H1 (cell line): Measurements from ENCODE around the gene ABCC11. TPM values are rescaled to one million over a fixed set of nuclear protein-coding genes. Genes with fewer than 3 reads are reported as not detected.

Experiments
- CTCF ChIA-PET: fragments of 300-600 bp; sonication (Branson Sonifier 250); formaldehyde crosslinking; loops from one replicate; lab custom pipeline; 2021; ENCODE audit not compliant: partially characterized antibody; lab: Charles Lee
- POLR2A ChIA-PET: fragments of 300-600 bp; sonication (Branson Sonifier 250); formaldehyde crosslinking; loops from one replicate; lab custom pipeline; 2021; ENCODE audit warnings: inconsistent platforms; ENCODE audit not compliant: partially characterized antibody; lab: Charles Lee
- DNase-seq, 2 experiments: peaks; one replicate each; pipeline versions ENCODE4 v3.0.0 to v3.0.0-alpha.2; 2010 to 2022; ENCODE audit warnings: low spot score in 2 of 2, low read depth in 1 of 2, mixed read lengths in 1 of 2
- FAIRE-seq: peaks from 2 replicates; lab custom pipeline; 2011; peaks lifted over from hg19 to GRCh38; lab: Jason Lieb, UNC
- H2AFZ ChIP-seq: 2 replicates; pipeline ENCODE4 v1.8.1; 2012; ENCODE audit warnings: low read length, inconsistent platforms
- H2AK5ac ChIP-seq: 2 replicates; pipeline ENCODE4 v1.6.1; 2013; ENCODE audit warnings: low read depth, low read length
- H2BK120ac ChIP-seq: replicated peaks from 2 replicates; pipeline ENCODE3; 2013; ENCODE audit warnings: low read depth, low read length, inconsistent platforms
- H2BK12ac ChIP-seq: 2 replicates; pipeline ENCODE4 v1.6.1; 2013; ENCODE audit warnings: low read depth, low read length
- H2BK15ac ChIP-seq: 2 replicates; pipeline ENCODE4 v1.6.1; 2013; ENCODE audit warnings: low read length
- H2BK20ac ChIP-seq: 2 replicates; pipeline ENCODE4 v1.6.1; 2013; ENCODE audit warnings: low read length
- H2BK5ac ChIP-seq: 2 replicates; pipeline ENCODE4 v1.6.1; 2013; ENCODE audit warnings: low read depth, low read length
- H3K14ac ChIP-seq: 2 replicates; pipeline ENCODE4 v1.6.1; 2013; ENCODE audit warnings: inconsistent platforms; ENCODE audit not compliant: insufficient read length
- H3K18ac ChIP-seq: 2 replicates; pipeline ENCODE4 v1.6.1; 2013; ENCODE audit warnings: low read length; ENCODE audit errors: extremely low read depth
- H3K23ac ChIP-seq: 2 replicates; pipeline ENCODE4 v1.6.1; 2013; ENCODE audit warnings: inconsistent platforms; ENCODE audit not compliant: insufficient read length
- H3K23me2 ChIP-seq: 2 replicates; pipeline ENCODE4 v1.6.1; 2013; ENCODE audit warnings: low read depth, low read length
- H3K27ac ChIP-seq: 2 replicates; pipeline ENCODE4 v1.6.1; 2011; ENCODE audit warnings: low read depth, low read length, inconsistent platforms
- H3K27me3 ChIP-seq, 4 experiments: replicated peaks in 1 of 4; 1 replicate in 1 of 4; 2 replicates in 3 of 4; pipeline versions ENCODE4 v1.6.1 to v1.8.1; 2011 to 2013; ENCODE audit warnings: low read length in 3 of 4, mild to moderate bottlenecking in 3 of 4, inconsistent platforms in 2 of 4, mixed read lengths in 2 of 4, moderate library complexity in 1 of 4; ENCODE audit not compliant: control insufficient read depth in 3 of 4, insufficient read depth in 3 of 4; ENCODE audit errors: extremely low read depth in 1 of 4
- H3K36me3 ChIP-seq, 4 experiments: 2 replicates each; pipeline versions ENCODE4 v1.6.1 to v1.8.1; 2011 to 2013; ENCODE audit warnings: mild to moderate bottlenecking in 4 of 4, low read length in 3 of 4, moderate library complexity in 2 of 4, control low read depth in 1 of 4, inconsistent platforms in 1 of 4; ENCODE audit not compliant: insufficient read depth in 4 of 4, control insufficient read depth in 2 of 4
- H3K4ac ChIP-seq: replicated peaks from 2 replicates; pipeline ENCODE3; 2013; ENCODE audit warnings: low read length, low read depth, mixed read lengths, inconsistent platforms; ENCODE audit not compliant: insufficient read length
- H3K4me1 ChIP-seq, 4 experiments: replicated peaks in 1 of 4; 1 replicate in 1 of 4; 2 replicates in 3 of 4; pipeline versions ENCODE4 v1.6.1 to v1.8.1; 2011 to 2013; ENCODE audit warnings: low read length in 3 of 4, inconsistent platforms in 2 of 4, mixed read lengths in 1 of 4; ENCODE audit not compliant: insufficient read depth in 4 of 4, control insufficient read depth in 3 of 4
- H3K4me2 ChIP-seq, 2 experiments: 2 replicates each; pipeline versions ENCODE4 v1.6.1 to v1.8.1; 2011 to 2013; ENCODE audit warnings: low read depth in 2 of 2, low read length in 2 of 2, control low read depth in 1 of 2, inconsistent platforms in 1 of 2, mild to moderate bottlenecking in 1 of 2; ENCODE audit not compliant: insufficient read depth in 1 of 2
- H3K4me3 ChIP-seq, 4 experiments: fragments of 200-600, 300-600 bp in 1 of 4; sonication (generic), shearing (Covaris generic), sonication (Bioruptor Twin) in 1 of 4; 2 replicates each; pipeline versions ENCODE4 v1.5.1 to v1.8.1; 2011 to 2016; ENCODE audit warnings: low read length in 4 of 4, low read depth in 3 of 4, control low read depth in 2 of 4, inconsistent platforms in 2 of 4, mild to moderate bottlenecking in 2 of 4, mixed read lengths in 1 of 4, moderate library complexity in 1 of 4; ENCODE audit not compliant: insufficient read depth in 2 of 4; ENCODE audit errors: extremely low read depth in 1 of 4
- H3K56ac ChIP-seq: replicated peaks from 2 replicates; pipeline ENCODE3; 2013; ENCODE audit warnings: low read depth, mild to moderate bottlenecking, mixed read lengths, low read length, inconsistent platforms; ENCODE audit not compliant: insufficient read length
- H3K79me1 ChIP-seq: 2 replicates; pipeline ENCODE4 v1.6.1; 2013; ENCODE audit warnings: low read depth, low read length, control low read depth
- H3K79me2 ChIP-seq, 2 experiments: 2 replicates each; pipeline versions ENCODE4 v1.6.1 to v1.8.1; 2012 to 2013; ENCODE audit warnings: low read length in 2 of 2, mild to moderate bottlenecking in 2 of 2, inconsistent platforms in 1 of 2; ENCODE audit not compliant: insufficient read depth in 2 of 2, control insufficient read depth in 1 of 2
- H3K9ac ChIP-seq, 4 experiments: replicated peaks in 1 of 4; 1 replicate in 1 of 4; 2 replicates in 3 of 4; pipeline versions ENCODE4 v1.6.1 to v1.8.1; 2011 to 2013; ENCODE audit warnings: low read depth in 3 of 4, low read length in 3 of 4, control low read depth in 2 of 4, mild to moderate bottlenecking in 2 of 4, moderate library complexity in 2 of 4, inconsistent platforms in 1 of 4; ENCODE audit errors: extremely low read depth in 1 of 4
- H3K9me3 ChIP-seq, 2 experiments: 2 replicates each; pipeline versions ENCODE4 v1.6.1 to v1.8.1; 2012 to 2013; ENCODE audit warnings: mild to moderate bottlenecking in 2 of 2, moderate library complexity in 2 of 2, control low read depth in 1 of 2, inconsistent platforms in 1 of 2, low read depth in 1 of 2, low read length in 1 of 2, mixed read lengths in 1 of 2; ENCODE audit not compliant: insufficient read depth in 2 of 2
- H4K20me1 ChIP-seq, 2 experiments: replicated peaks in 1 of 2; 2 replicates each; pipeline versions ENCODE3 to v1.8.1; 2011 to 2013; ENCODE audit warnings: inconsistent platforms in 2 of 2, low read length in 2 of 2, mild to moderate bottlenecking in 1 of 2; ENCODE audit not compliant: insufficient read depth in 2 of 2, control insufficient read depth in 1 of 2
- H4K5ac ChIP-seq: 2 replicates; pipeline ENCODE4 v1.6.1; 2013; ENCODE audit warnings: low read length, low read depth, mixed read lengths, inconsistent platforms; ENCODE audit not compliant: insufficient read length
- H4K8ac ChIP-seq: 2 replicates; pipeline ENCODE4 v1.8.0; 2013; ENCODE audit warnings: mild to moderate bottlenecking, moderate library complexity, low read length, inconsistent platforms; ENCODE audit not compliant: insufficient read depth; ENCODE audit errors: extremely low read depth
- H4K91ac ChIP-seq: replicated peaks from 2 replicates; pipeline ENCODE3; 2013; ENCODE audit warnings: low read length, mixed read lengths, inconsistent platforms; ENCODE audit not compliant: insufficient read length
- BCL11A ChIP-seq, 2 experiments: IDR thresholded peaks; one replicate each; pipeline ENCODE4 v1.6.1; 2011; ENCODE audit warnings: low read depth in 2 of 2, low read length in 2 of 2, mild to moderate bottlenecking in 2 of 2
- CHD2 ChIP-seq: IDR thresholded peaks from 2 replicates; pipeline ENCODE4 v1.6.1; 2012; ENCODE audit warnings: low read length, improper control_type of control experiment
- CTBP2 ChIP-seq: IDR thresholded peaks from 2 replicates; pipeline ENCODE4 v1.7.0; 2011; ENCODE audit warnings: borderline replicate concordance, mild to moderate bottlenecking, moderate library complexity, mixed read lengths, low read length; ENCODE audit not compliant: insufficient read depth, insufficient read length
- KDM1A ChIP-seq: fragments of 200-600, 300-600 bp; sonication (generic); IDR thresholded peaks from 2 replicates; pipeline ENCODE4 v1.7.1; 2016; ENCODE audit warnings: mild to moderate bottlenecking, low read length, borderline replicate concordance
- POU5F1 ChIP-seq: IDR thresholded peaks from 2 replicates; pipeline ENCODE4 v1.6.1; 2011; ENCODE audit warnings: low read depth, mild to moderate bottlenecking, low read length, moderate library complexity
- RNF2 ChIP-seq: fragments of 200-900, 300-1000 bp; sonication (generic); IDR thresholded peaks from 2 replicates; pipeline ENCODE4 v1.7.1; 2016; ENCODE audit warnings: borderline replicate concordance, low read depth, mild to moderate bottlenecking, antibody characterized with exemption, low read length; ENCODE audit not compliant: poor library complexity, severe bottlenecking; ENCODE audit errors: missing control alignments
- SAP30 ChIP-seq: fragments of 300-600 bp; sonication (generic); IDR thresholded peaks from 2 replicates; pipeline ENCODE4 v1.7.1; 2012; ENCODE audit warnings: low read length, moderate library complexity, mild to moderate bottlenecking, inconsistent platforms; ENCODE audit not compliant: insufficient read depth, insufficient replicate concordance
- TAF1 ChIP-seq: IDR thresholded peaks from 2 replicates; pipeline ENCODE4 v1.6.1; 2011; ENCODE audit warnings: mild to moderate bottlenecking, low read depth, low read length
- WGBS, 2 experiments: shearing (Covaris generic) in 1 of 2; methylation state at CpG; one replicate each; pipeline versions ENCODE4 v1.1.6 to v1.1.7; 2013 to 2015; ENCODE audit warnings: low lambda C conversion rate in 2 of 2, mixed read lengths in 2 of 2, inconsistent platforms in 1 of 2, low coverage in 1 of 2, missing lambda C conversion rate in 1 of 2; ENCODE audit not compliant: insufficient replicate concordance in 2 of 2, insufficient coverage in 1 of 2, insufficient read length in 1 of 2; ENCODE audit errors: extremely low coverage in 1 of 2, missing lambda C conversion rate in 1 of 2; 5-methylcytosine and 5-hydroxymethylcytosine counted together
- polyA plus RNA-seq, 7 experiments: library from polyadenylated mRNA; depleted of rRNA in 3 of 7; stranded (reverse) in 5 of 7; unstranded in 2 of 7; fragments of >200 nt in 5 of 7; fragments of 200-250 nt in 2 of 7; gene quantifications; 1 replicate in 5 of 7; 2 replicates in 1 of 7; 4 replicates in 1 of 7; pipeline versions ENCODE4 v1.2.1 to v1.2.3, GENCODE V29; 2011 to 2013; ENCODE audit warnings: missing spikeins in 2 of 7, mixed read lengths in 2 of 7
- total RNA-seq: library from RNA; stranded (reverse); fragmentation: NEBNext Ultra II Directional; extraction: Animal tissue kit (Norgen Biotek cat#: 25700); gene quantifications from 2 replicates; pipeline ENCODE4 v1.2.1, GENCODE V29; 2021
- TF ChIP-seq, protein P1 (sequence below): IDR thresholded peaks from 2 replicates; pipeline ENCODE4 v1.6.1; 2011; ENCODE audit warnings: low read depth, mild to moderate bottlenecking, low read length; ENCODE audit not compliant: insufficient read depth
- TF ChIP-seq, protein P2 (sequence below): IDR thresholded peaks from 2 replicates; pipeline ENCODE4 v1.6.1; 2012; ENCODE audit warnings: inconsistent platforms

ABCC11 gene
- total and polyA plus RNA-seq, 2 of the 8 experiments (the other 6 are each of a cell fraction or from before 2014, with no cell fraction given) = 0.06 TPM; not detected in 1

DNA sequence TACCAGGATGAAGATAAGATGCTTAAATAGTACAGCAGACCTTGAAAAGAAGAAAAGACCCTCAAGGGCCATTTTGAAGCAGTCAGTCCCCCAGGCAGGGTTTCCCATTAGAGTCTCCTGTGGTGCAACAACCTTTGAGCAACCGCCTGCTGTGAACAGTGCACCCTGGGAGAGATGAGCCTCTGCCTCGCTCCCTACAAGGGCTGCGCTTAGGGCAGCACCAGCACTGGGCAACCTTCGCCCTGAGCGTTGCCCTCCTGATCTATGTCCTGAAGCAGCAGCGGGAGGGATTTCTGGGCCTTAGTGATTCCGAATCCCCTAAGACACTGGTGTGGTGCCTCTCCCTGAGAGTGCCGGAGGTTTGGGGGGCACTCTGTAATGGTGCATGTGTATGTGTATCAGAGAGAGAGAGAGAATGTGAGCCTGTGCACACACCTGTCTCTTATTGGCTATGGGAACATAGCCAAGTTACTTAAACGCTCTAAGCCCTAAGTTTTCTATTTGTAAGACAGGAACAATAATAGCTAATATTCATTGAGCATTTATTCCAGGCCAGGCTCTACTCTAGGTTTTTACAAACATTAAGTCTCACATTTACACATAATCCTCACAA lies 66.4 kb downstream of the ABCC11 start:
- H3K9me3 ChIP-seq = no peaks in the 10 kb centered on the region
- H3K4me3 ChIP-seq = no peak overlapping the region
- H2AFZ ChIP-seq = no peak overlapping the region
- H3K4ac ChIP-seq = no peak overlapping the region
- no peaks in the 10 kb centered on the region for H3K36me3 ChIP-seq
- H3K14ac ChIP-seq = no peak overlapping the region
- no peak overlapping the region for H3K56ac ChIP-seq
- no peak overlapping the region for H2AK5ac ChIP-seq
- H3K79me2 ChIP-seq = no peaks in the 10 kb centered on the region
- DNase-seq (no peak), FAIRE-seq (no peak)
- H3K4me2 ChIP-seq = no peak overlapping the region
- no peak overlapping the region for H2BK5ac ChIP-seq
- no peak overlapping the region for H2BK20ac ChIP-seq
- H3K23me2 ChIP-seq = no peaks in the 10 kb centered on the region
- H3K9ac ChIP-seq = no peak overlapping the region
- ChIA-PET CTCF (no interaction called here), POLR2A (no interaction called here)
- no peak overlapping the region for H3K18ac ChIP-seq
- no peak overlapping the region for H4K8ac ChIP-seq
- H3K27me3 ChIP-seq = no peaks in the 10 kb centered on the region
- H2BK120ac ChIP-seq = no peak overlapping the region
- WGBS, 2 experiments = 91% methylated on average over 8 of the region's 9 CpGs; no CpG with 5 or more reads in 1 of the 2 experiments
- H3K4me1 ChIP-seq = no peaks in the 10 kb centered on the region
- H3K79me1 ChIP-seq = no peaks in the 10 kb centered on the region
- no peak overlapping the region for H4K5ac ChIP-seq
- no peak overlapping the region for H2BK15ac ChIP-seq
- no peaks in the 10 kb centered on the region for H4K20me1 ChIP-seq
- H4K91ac ChIP-seq = no peak overlapping the region
- no peak overlapping the region for H3K27ac ChIP-seq
- no peak overlapping the region for H3K23ac ChIP-seq
- H2BK12ac ChIP-seq = no peak overlapping the region
- no peak for TF ChIP-seq RNF2
- TF ChIP-seq, protein P1, sequence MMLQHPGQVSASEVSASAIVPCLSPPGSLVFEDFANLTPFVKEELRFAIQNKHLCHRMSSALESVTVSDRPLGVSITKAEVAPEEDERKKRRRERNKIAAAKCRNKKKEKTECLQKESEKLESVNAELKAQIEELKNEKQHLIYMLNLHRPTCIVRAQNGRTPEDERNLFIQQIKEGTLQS = no peak
- no peak for TF ChIP-seq BCL11A (IDR thresholded peaks at IDR 0.05; ENCODE audit: low read depth in 2 of 2, low read length in 2 of 2)
- no peak for TF ChIP-seq SAP30
- no peak for TF ChIP-seq CHD2
- no peak for TF ChIP-seq CTBP2
- no peak for TF ChIP-seq POU5F1
- TF ChIP-seq TAF1 = no peak
- TF ChIP-seq, protein P2, sequence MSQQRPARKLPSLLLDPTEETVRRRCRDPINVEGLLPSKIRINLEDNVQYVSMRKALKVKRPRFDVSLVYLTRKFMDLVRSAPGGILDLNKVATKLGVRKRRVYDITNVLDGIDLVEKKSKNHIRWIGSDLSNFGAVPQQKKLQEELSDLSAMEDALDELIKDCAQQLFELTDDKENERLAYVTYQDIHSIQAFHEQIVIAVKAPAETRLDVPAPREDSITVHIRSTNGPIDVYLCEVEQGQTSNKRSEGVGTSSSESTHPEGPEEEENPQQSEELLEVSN = no peak
- TF ChIP-seq KDM1A = no peak
